Measurements from ENCODE around the gene DAND5. TPM values are rescaled to one million over a fixed set of nuclear protein-coding genes. Genes with fewer than 3 reads are reported as not detected.

The DAND5 gene
- total and polyA plus RNA-seq, 10 donors: not detected

- Histone ChIP-seq H3K4me1 (peaks cover 0 to 39% (median 18%) of the 10 kb centered on the region in 6 donors), H3K4me3 (no peak overlapping the region), H3K9me3 (no peaks in the 10 kb centered on the region), H3K27ac (no peak overlapping the region), H3K27me3 (replicated peaks in 1 of 7) (peaks cover 0 to 43% (median 0%) of the 10 kb centered on the region in 7 donors), H3K36me3 (no peaks in the 10 kb centered on the region)
- TF ChIP-seq CTCF (IDR thresholded peaks at IDR 0.05 in 8 of 11, conservative IDR thresholded peaks at IDR 0.05 in 3 of 11) (no peak), POLR2A (IDR thresholded peaks at IDR 0.05) (no peak), POLR2AphosphoS5 (IDR thresholded peaks at IDR 0.05) (no peak)
- DNase-seq: no peak
- 85 to 93% (median 90%) methylated on average over 6 of the region's 6 CpGs for WGBS, 5 donors
- intact Hi-C loops (cut with DNase I; ENCODE audit: low total_unique reads): loop anchor here (2.0 to 10.0 kb wide), 2 partner anchors 52 to 112 kb away; no protein-coding TSS in a partner anchor
Measured at GRCh38 chr19:12982648-12983047, 13.3 kb downstream of the DAND5 start.

GRCh38 chr19:12983091-12983490, 13.7 kb downstream of the DAND5 start:
- Histone ChIP-seq H3K36me3 (no peaks in the 10 kb centered on the region), H3K4me3 (peak overlapping the region in 4 of 8 donors; percentile 21 to 56 (median 24)), H3K4me1 (peaks cover 0 to 35% (median 15%) of the 10 kb centered on the region in 6 donors), H3K27ac (no peak overlapping the region), H3K27me3 (replicated peaks in 1 of 7) (peaks cover 0 to 47% (median 0%) of the 10 kb centered on the region in 7 donors), H3K9me3 (no peaks in the 10 kb centered on the region)
- TF ChIP-seq POLR2A (IDR thresholded peaks at IDR 0.05) (no peak), POLR2AphosphoS5 (IDR thresholded peaks at IDR 0.05) (no peak), CTCF (IDR thresholded peaks at IDR 0.05 in 8 of 11, conservative IDR thresholded peaks at IDR 0.05 in 3 of 11) (no peak)
- no peak for DNase-seq
- 46 to 57% (median 49%) methylated on average over 10 of the region's 10 CpGs for WGBS, 5 donors
- intact Hi-C loops (cut with DNase I; ENCODE audit: low total_unique reads): loop anchor here (2.0 to 10.0 kb wide), 2 partner anchors 52 to 112 kb away; no protein-coding TSS in a partner anchor

GRCh38 chr19:12983542-12984142, 14.3 kb downstream of the DAND5 start:
- WGBS, 5 donors: 8 to 9% (median 8%) methylated on average over 43 to 51 of the region's 51 CpGs
- peak; percentile 94 for DNase-seq
- no peak overlapping the region for H3K27ac ChIP-seq
- peaks cover 0 to 34% (median 14%) of the 10 kb centered on the region in 6 donors for H3K4me1 ChIP-seq
- H3K27me3 ChIP-seq (replicated peaks in 1 of 7): peaks cover 0 to 47% (median 0%) of the 10 kb centered on the region in 7 donors
- peak overlapping the region in 4 of 8 donors; percentile 21 to 56 (median 24) for H3K4me3 ChIP-seq
- no peak for TF ChIP-seq POLR2A (IDR thresholded peaks at IDR 0.05)
- peak; percentile 35 to 77 (median 72) for TF ChIP-seq POLR2AphosphoS5 (IDR thresholded peaks at IDR 0.05)
- peak; percentile 82 to 99 (median 96) for TF ChIP-seq CTCF (IDR thresholded peaks at IDR 0.05 in 8 of 11, conservative IDR thresholded peaks at IDR 0.05 in 3 of 11)
- H3K36me3 ChIP-seq: no peaks in the 10 kb centered on the region
- no peaks in the 10 kb centered on the region for H3K9me3 ChIP-seq
- intact Hi-C loops (cut with DNase I; ENCODE audit: low total_unique reads): loop anchor here (2.0 to 10.0 kb wide), 2 partner anchors 51 to 111 kb away; no protein-coding TSS in a partner anchor

GRCh38 chr19:12984143-12984627, 14.8 kb downstream of the DAND5 start:
- intact Hi-C loops (cut with DNase I; ENCODE audit: low total_unique reads): loop anchor here (10.0 kb wide), 1 partner anchor 51 kb away; no protein-coding TSS in a partner anchor
- Histone ChIP-seq H3K36me3 (no peaks in the 10 kb centered on the region), H3K27ac (no peak overlapping the region), H3K27me3 (replicated peaks in 1 of 7) (peaks cover 0 to 47% (median 0%) of the 10 kb centered on the region in 7 donors), H3K9me3 (no peaks in the 10 kb centered on the region), H3K4me3 (no peak overlapping the region), H3K4me1 (peaks cover 0 to 34% (median 14%) of the 10 kb centered on the region in 6 donors)
- WGBS, 5 donors: 68 to 81% (median 78%) methylated on average over 3 of the region's 3 CpGs
- no peak for DNase-seq
- TF ChIP-seq POLR2A (IDR thresholded peaks at IDR 0.05) (no peak), CTCF (IDR thresholded peaks at IDR 0.05 in 8 of 11, conservative IDR thresholded peaks at IDR 0.05 in 3 of 11) (no peak), POLR2AphosphoS5 (IDR thresholded peaks at IDR 0.05) (no peak)

Measured in spleen (tissue), 11 donors.